ENCODE data around the gene PDHA1. TPM values are rescaled to one million over a fixed set of nuclear protein-coding genes. Genes with fewer than 3 reads are reported as not detected.

PDHA1 gene
- total and polyA plus RNA-seq, 2 experiments from 2014 or later, result 77.3 to 257 TPM

DNA sequence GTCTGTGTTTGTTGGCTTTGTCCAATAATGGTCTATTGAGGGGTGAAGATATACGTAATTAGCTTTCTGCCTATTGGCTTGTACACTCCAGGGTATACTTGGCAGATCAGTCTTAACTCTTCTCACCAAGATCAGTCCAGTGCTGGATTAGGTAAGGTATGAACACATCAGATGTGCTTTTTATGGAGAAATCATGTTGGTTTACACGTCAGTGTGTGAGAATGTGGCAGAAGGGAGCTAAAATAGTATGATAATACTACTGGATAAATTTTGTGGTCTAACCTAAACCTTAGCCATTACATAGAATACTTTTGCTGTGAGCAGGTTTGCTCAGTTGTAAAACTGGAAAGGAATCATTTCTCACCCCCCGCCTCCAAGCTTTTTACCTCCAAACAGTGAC is 4.2 kb downstream of the PDHA1 start:
- H3K9me2 ChIP-seq (ENCODE audit: insufficient read depth), result no peaks in the 10 kb centered on the region
- no peak overlapping the region for H3K4me3 ChIP-seq
- H3K4me2 ChIP-seq, result no peak overlapping the region
- ATAC-seq (no peak), DNase-seq (ENCODE audit: low spot score) (no peak)
- H4K20me1 ChIP-seq (replicated peaks; ENCODE audit: insufficient read depth), result peaks cover 3% of the 10 kb centered on the region; the same call in 1 of the 2 replicates
- H3K27me3 Mint-ChIP-seq (ENCODE audit: insufficient read depth, low read depth, poor library complexity), result peaks cover 2% of the 10 kb centered on the region
- no peak for TF ChIP-seq EZH2 (IDR thresholded peaks at IDR 0.05; ENCODE audit: low read depth, unreplicated experiment)
- TF ChIP-seq CREB1 (CRISPR knock-in tag; IDR thresholded peaks at IDR 0.05; ENCODE audit: low read depth), result no peak
- no peak for TF ChIP-seq REST (IDR thresholded peaks at IDR 0.05; ENCODE audit: unreplicated experiment)
- no peak for TF ChIP-seq ZNF462 (CRISPR knock-in tag; IDR thresholded peaks at IDR 0.05)
- no peak for TF ChIP-seq JUNB (IDR thresholded peaks at IDR 0.05; ENCODE audit: unreplicated experiment)
- TF ChIP-seq, protein P1, sequence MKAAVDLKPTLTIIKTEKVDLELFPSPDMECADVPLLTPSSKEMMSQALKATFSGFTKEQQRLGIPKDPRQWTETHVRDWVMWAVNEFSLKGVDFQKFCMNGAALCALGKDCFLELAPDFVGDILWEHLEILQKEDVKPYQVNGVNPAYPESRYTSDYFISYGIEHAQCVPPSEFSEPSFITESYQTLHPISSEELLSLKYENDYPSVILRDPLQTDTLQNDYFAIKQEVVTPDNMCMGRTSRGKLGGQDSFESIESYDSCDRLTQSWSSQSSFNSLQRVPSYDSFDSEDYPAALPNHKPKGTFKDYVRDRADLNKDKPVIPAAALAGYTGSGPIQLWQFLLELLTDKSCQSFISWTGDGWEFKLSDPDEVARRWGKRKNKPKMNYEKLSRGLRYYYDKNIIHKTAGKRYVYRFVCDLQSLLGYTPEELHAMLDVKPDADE (IDR thresholded peaks at IDR 0.05), result no peak
- no peaks in the 10 kb centered on the region for H3K9me3 Mint-ChIP-seq
- no peaks in the 10 kb centered on the region for H3K27me3 ChIP-seq (ENCODE audit: insufficient read depth)
- no peak overlapping the region for H3K4me3 Mint-ChIP-seq
- no peaks in the 10 kb centered on the region; the same call in 1 of the 2 replicates for H3K36me3 ChIP-seq (ENCODE audit: insufficient read depth)
- H3F3A ChIP-seq (replicated peaks; ENCODE audit: low read depth), result no peaks in the 10 kb centered on the region
- H3K4me1 Mint-ChIP-seq, result peaks cover 3% of the 10 kb centered on the region; the same call in 2 of the 3 replicates
- H3K79me2 ChIP-seq (replicated peaks; ENCODE audit: insufficient read depth), result peaks cover 44% of the 10 kb centered on the region
- no peaks in the 10 kb centered on the region for H3K4me1 ChIP-seq (ENCODE audit: insufficient read depth)
- no peak overlapping the region for H3K27ac Mint-ChIP-seq
- H3K36me3 Mint-ChIP-seq (ENCODE audit: low read depth), result peaks cover 27% of the 10 kb centered on the region
- H2AFZ ChIP-seq, result no peak overlapping the region
- H3K27ac ChIP-seq (ENCODE audit: low read depth), result no peak overlapping the region

Data from GM23338 (cell line).